Keratinocyte (primary cell): ENCODE measurements around the gene HOXA11.
A peak's percentile ranks its signal among the peaks of the same experiment; 100 is the strongest.

Experiments
- CTCF ChIP-seq, 3 experiments: IDR thresholded peaks in 1 of 3; conservative IDR thresholded peaks in 1 of 3; optimal IDR thresholded peaks in 1 of 3; 2 replicates in 2 of 3; 3 replicates in 1 of 3; pipeline versions ENCODE3 to v1.5.1; 2011; ENCODE audit warnings: low read length in 3 of 3, mild to moderate bottlenecking in 3 of 3, moderate library complexity in 2 of 3, control low read depth in 1 of 3, inconsistent platforms in 1 of 3; ENCODE audit not compliant: insufficient read depth in 2 of 3; ENCODE audit errors: extremely low read depth in 1 of 3
- EZH2 ChIP-seq: IDR thresholded peaks from one replicate; pipeline ENCODE4 v1.6.1; 2012; ENCODE audit warnings: inconsistent platforms, mild to moderate bottlenecking, low read length, moderate library complexity

DNA sequence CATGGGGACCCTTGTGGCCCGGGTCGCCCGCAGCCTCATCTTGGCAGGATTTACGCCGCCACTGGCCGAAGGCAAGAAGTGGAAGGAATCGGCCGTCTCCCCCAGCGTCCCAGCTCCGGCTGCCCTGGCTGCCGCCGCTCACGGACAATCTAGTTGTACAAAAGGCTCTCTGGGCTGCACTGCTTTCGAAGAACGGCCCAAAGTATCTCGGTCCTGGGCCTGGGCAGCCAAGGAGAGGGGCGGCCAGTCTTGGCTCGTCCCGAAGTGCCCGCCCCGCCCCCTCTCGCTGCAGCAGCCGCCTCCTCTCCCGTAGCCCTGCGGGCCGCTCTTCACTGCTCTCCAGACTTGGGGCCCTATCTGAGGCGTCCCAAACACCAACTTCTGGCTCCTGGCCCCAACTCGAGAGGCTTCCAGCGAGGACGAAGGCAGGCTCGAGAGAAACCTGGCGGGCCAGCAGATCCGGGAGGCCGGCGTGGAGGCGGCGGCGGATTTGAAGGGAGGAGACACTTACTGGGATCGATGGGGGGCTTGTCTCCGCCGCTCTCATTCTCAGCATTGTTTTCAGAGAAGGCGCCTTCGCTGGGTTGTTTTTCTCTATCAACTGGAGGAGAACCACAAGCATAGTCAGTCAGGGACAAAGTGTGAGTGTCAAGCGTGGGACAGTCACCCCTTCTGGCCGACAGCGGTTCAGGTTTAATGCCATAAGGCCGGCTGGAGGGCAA is 20.5 kb downstream of the HOXA11 start:
- TF ChIP-seq CTCF (optimal IDR thresholded peaks at IDR 0.05 in 1 of 3, IDR thresholded peaks at IDR 0.05 in 1 of 3, conservative IDR thresholded peaks at IDR 0.05 in 1 of 3; ENCODE audit: extremely low read depth in 1 of 3, insufficient read depth in 2 of 3, low read length in 3 of 3) (peak in 2 of 3 experiments; percentile 33 to 40), EZH2 (no peak)
